ENCODE data around the gene FAM53B. TPM values are rescaled to one million over a fixed set of nuclear protein-coding genes. Genes with fewer than 3 reads are reported as not detected.

The FAM53B gene
- total RNA-seq, 1 experiment from 2014 or later: 9.8 TPM

DNA sequence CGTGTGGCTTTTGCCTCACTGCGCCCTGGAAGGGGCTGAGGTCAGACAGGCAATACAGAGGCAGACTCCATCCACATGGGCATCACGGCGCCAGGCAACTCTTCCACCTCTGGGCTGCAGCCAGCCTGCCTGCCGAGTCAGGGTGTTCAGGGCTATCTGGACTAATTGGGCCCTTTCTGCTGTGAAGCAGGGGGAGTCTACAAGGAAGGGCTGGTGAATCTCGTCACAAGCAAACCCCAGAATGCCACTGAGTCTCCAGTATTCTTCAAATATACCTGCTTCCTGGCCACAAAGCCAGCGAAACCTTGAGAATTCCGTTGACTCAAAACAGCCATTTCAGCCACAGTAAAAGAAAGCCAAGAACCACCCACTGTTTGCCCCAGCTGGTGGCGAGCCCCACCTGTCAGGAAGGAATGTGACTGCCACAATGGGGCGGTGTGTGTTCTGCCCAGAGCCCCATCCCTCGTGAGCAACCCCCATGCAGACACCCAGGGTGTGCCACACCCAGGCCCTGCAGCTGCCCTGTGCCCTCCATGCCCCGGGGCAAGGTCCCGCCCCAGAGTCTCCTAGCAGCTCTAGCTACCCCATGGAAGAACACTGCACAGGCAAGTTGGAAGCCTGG lies 117.3 kb downstream of the FAM53B start:
- Histone ChIP-seq H3F3A (ENCODE audit: insufficient read depth, low read depth) (peaks cover 13% of the 10 kb centered on the region; the same call in 1 of the 2 replicates), H3K27me3 (ENCODE audit: insufficient read depth, low read depth) (no peaks in the 10 kb centered on the region), H3K36me3 (ENCODE audit: low read depth) (no peaks in the 10 kb centered on the region), H3K9me2 (ENCODE audit: insufficient read depth) (no peaks in the 10 kb centered on the region), H3K4me2 (peak overlapping the region; percentile 65), H3K79me2 (ENCODE audit: low read depth) (no peaks in the 10 kb centered on the region), H2AFZ (no peak overlapping the region), H3K4me3 (no peak overlapping the region), H3K9me3 (ENCODE audit: insufficient read depth, low read depth) (no peaks in the 10 kb centered on the region), H4K20me1 (ENCODE audit: insufficient read depth) (no peaks in the 10 kb centered on the region; the same call in 1 of the 2 replicates), H3K27ac (peak overlapping the region; percentile 55), H3K4me1 (replicated peaks; ENCODE audit: insufficient read depth) (peaks cover 29% of the 10 kb centered on the region)
- ChIA-PET POLR2A (ENCODE audit: unreplicated experiment) (interaction anchor here (0.6 kb wide), 2 partner anchors 62 to 251 kb away, joined by 3 to 6 read pairs; no protein-coding TSS in a partner anchor), CTCF (interaction anchor here (0.6 kb wide), 1 partner anchor 19 kb away, joined by 3 read pairs; no protein-coding TSS in a partner anchor)
- intact Hi-C loops (cut with micrococcal nuclease; ENCODE audit: unreplicated experiment): loop anchor here (2.0 to 5.0 kb wide), 2 partner anchors 92 to 115 kb away; partner anchors contain the start of gene FAM53B
- no TSS peak for BruUV-seq (replicated peaks)
- peak; percentile 83 to 94 for DNase-seq
- TF ChIP-seq, protein P1, sequence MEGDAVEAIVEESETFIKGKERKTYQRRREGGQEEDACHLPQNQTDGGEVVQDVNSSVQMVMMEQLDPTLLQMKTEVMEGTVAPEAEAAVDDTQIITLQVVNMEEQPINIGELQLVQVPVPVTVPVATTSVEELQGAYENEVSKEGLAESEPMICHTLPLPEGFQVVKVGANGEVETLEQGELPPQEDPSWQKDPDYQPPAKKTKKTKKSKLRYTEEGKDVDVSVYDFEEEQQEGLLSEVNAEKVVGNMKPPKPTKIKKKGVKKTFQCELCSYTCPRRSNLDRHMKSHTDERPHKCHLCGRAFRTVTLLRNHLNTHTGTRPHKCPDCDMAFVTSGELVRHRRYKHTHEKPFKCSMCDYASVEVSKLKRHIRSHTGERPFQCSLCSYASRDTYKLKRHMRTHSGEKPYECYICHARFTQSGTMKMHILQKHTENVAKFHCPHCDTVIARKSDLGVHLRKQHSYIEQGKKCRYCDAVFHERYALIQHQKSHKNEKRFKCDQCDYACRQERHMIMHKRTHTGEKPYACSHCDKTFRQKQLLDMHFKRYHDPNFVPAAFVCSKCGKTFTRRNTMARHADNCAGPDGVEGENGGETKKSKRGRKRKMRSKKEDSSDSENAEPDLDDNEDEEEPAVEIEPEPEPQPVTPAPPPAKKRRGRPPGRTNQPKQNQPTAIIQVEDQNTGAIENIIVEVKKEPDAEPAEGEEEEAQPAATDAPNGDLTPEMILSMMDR (conservative IDR thresholded peaks at IDR 0.05): no peak
- no peak for TF ChIP-seq EZH2 (IDR thresholded peaks at IDR 0.05; ENCODE audit: low read depth)

DNA sequence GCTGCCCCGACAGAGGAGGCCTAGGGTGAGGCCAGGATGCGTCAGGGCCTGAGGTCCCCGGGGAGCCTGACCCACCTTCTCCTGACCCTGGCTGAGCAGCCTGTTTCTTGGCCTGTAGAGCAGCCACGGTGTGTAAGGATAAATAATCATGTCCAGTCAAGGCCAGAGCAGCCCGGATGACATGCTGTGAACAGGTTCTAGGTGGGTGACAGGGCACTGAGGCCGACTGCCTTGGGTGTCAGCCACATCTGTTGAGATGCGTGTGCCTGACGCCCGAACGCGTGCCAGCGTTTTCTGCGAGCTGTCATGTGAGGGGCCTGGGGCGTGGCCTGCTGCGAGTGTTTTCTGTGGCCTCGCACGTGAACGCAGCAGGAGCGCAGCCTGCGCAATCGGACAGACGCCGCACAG lies 118.3 kb downstream of the FAM53B start:
- no TSS peak for BruUV-seq (replicated peaks)

DNA sequence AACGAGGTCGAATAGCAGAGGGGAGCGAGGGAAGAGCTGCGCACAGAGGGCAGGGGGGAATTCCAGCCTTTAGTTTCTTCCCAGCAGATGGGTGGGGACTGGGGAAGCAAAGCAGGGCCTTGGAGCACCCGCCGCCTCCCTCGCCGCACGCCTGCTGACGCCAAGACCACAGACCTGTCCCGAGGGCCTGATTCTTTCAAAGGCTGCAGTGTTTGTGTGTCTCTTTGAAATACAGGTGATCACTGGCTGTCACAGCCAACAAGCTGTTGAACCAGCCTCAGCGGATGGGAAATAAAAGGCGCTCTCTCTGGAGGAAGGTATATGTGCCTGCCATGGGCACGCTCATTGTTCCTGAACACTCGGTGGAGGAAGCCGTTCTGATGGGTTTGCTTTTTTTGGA lies 119.3 kb downstream of the FAM53B start:
- Histone ChIP-seq H3K79me2 (ENCODE audit: low read depth) (no peaks in the 10 kb centered on the region), H3K4me3 (no peak overlapping the region), H3K27ac (no peak overlapping the region), H3K9me2 (ENCODE audit: insufficient read depth) (no peaks in the 10 kb centered on the region), H3K36me3 (ENCODE audit: low read depth) (no peaks in the 10 kb centered on the region), H3K27me3 (ENCODE audit: insufficient read depth, low read depth) (no peaks in the 10 kb centered on the region), H3K9me3 (ENCODE audit: insufficient read depth, low read depth) (no peaks in the 10 kb centered on the region), H3K4me2 (no peak overlapping the region), H4K20me1 (ENCODE audit: insufficient read depth) (no peaks in the 10 kb centered on the region; the same call in 1 of the 2 replicates), H3F3A (ENCODE audit: insufficient read depth, low read depth) (peaks cover 13% of the 10 kb centered on the region; the same call in 1 of the 2 replicates), H2AFZ (no peak overlapping the region), H3K4me1 (replicated peaks; ENCODE audit: insufficient read depth) (peaks cover 29% of the 10 kb centered on the region)
- no TSS peak for BruUV-seq (replicated peaks)
- intact Hi-C loops (cut with micrococcal nuclease; ENCODE audit: unreplicated experiment): loop anchor here (5.0 kb wide), 1 partner anchor 117 kb away; the partner anchor contains the start of gene FAM53B
- no peak for TF ChIP-seq EZH2 (IDR thresholded peaks at IDR 0.05; ENCODE audit: low read depth)
- TF ChIP-seq, protein P1 (conservative IDR thresholded peaks at IDR 0.05): no peak
- ChIA-PET POLR2A (ENCODE audit: unreplicated experiment) (no interaction called here), CTCF (no interaction called here)
- no peak for DNase-seq

More for the DNA sequence above, 118.3 kb downstream of the FAM53B start:
- H3K36me3 ChIP-seq (ENCODE audit: low read depth): no peaks in the 10 kb centered on the region
- CTCF ChIA-PET: no interaction called here
- no peak overlapping the region for H3K4me2 ChIP-seq
- H3K4me1 ChIP-seq (replicated peaks; ENCODE audit: insufficient read depth): peaks cover 29% of the 10 kb centered on the region
- no peaks in the 10 kb centered on the region for H3K79me2 ChIP-seq (ENCODE audit: low read depth)
- intact Hi-C loops (cut with micrococcal nuclease; ENCODE audit: unreplicated experiment): loop anchor here (2.0 to 5.0 kb wide), 2 partner anchors 93 to 116 kb away; partner anchors contain the start of gene FAM53B
- H4K20me1 ChIP-seq (ENCODE audit: insufficient read depth): no peaks in the 10 kb centered on the region; the same call in 1 of the 2 replicates
- no peak overlapping the region for H3K27ac ChIP-seq
- no peak for TF ChIP-seq EZH2 (IDR thresholded peaks at IDR 0.05; ENCODE audit: low read depth)
- TF ChIP-seq, protein P1 (conservative IDR thresholded peaks at IDR 0.05): no peak
- H3K9me2 ChIP-seq (ENCODE audit: insufficient read depth): no peaks in the 10 kb centered on the region
- DNase-seq: no peak
- no peak overlapping the region for H3K4me3 ChIP-seq
- H3K27me3 ChIP-seq (ENCODE audit: insufficient read depth, low read depth): no peaks in the 10 kb centered on the region
- peaks cover 13% of the 10 kb centered on the region; the same call in 1 of the 2 replicates for H3F3A ChIP-seq (ENCODE audit: insufficient read depth, low read depth)
- H3K9me3 ChIP-seq (ENCODE audit: insufficient read depth, low read depth): no peaks in the 10 kb centered on the region
- no peak overlapping the region for H2AFZ ChIP-seq
- POLR2A ChIA-PET (ENCODE audit: unreplicated experiment): no interaction called here
